ENCODE results near the gene PTK7. TPM values are rescaled to one million over a fixed set of nuclear protein-coding genes. Genes with fewer than 3 reads are reported as not detected.

PTK7 gene
- total RNA-seq, 1 experiment from 2014 or later = 105 TPM

DNA sequence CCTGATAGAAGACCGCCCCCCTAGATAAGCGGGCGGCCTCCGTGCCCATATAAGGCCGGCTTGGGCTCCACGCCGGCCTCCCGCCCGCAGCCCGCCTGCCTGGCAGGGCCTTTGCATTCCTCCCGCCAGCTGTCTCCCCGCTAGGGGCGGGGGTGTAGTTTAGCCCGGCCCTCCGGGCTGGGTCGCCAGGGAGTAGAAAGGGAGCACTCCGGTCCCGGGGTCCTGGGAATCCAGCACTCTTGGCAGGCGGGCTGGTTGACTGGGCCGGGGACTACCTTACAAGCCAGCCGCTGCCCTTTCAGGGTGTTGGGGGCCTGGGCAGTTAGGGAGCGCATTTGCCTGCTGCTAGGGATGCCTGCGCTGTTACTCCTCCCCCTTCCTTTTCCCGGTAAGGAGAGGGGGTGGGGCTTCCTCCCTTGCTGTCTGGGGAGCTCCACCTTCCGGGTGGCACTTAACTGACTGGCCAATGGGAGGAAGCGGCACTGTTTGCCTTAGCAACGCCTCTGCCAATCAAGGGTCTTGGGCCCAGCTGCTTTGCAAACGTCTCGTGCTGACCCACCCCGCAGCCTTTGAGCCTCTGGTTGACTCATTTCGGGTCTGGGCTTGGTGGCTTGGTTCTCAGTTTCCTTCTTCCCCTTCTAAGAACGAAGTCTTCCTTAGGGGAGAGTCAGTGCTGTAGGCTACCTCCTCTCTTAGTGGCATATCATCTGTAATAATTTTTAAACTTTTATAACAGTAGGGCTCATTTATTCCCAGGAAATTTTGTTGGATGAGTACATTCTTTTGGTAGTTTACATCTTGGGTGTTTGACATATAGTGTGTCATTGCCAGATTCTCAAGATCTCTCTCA, 98.4 kb downstream of the PTK7 start:
- H3K36me3 ChIP-seq (ENCODE audit: control insufficient read depth in 1 of 2, insufficient read depth in 2 of 2, low read length in 2 of 2) = peaks cover 19 to 34% of the 10 kb centered on the region in 2 experiments
- BruUV-seq (replicated peaks) = no TSS peak
- RAD21 ChIA-PET (ENCODE audit: low non-redundant PET in 1 of 2, low total read pairs in 2 of 2, uncharacterized antibody in 2 of 2, unreplicated experiment in 2 of 2) = no interaction called here

DNA sequence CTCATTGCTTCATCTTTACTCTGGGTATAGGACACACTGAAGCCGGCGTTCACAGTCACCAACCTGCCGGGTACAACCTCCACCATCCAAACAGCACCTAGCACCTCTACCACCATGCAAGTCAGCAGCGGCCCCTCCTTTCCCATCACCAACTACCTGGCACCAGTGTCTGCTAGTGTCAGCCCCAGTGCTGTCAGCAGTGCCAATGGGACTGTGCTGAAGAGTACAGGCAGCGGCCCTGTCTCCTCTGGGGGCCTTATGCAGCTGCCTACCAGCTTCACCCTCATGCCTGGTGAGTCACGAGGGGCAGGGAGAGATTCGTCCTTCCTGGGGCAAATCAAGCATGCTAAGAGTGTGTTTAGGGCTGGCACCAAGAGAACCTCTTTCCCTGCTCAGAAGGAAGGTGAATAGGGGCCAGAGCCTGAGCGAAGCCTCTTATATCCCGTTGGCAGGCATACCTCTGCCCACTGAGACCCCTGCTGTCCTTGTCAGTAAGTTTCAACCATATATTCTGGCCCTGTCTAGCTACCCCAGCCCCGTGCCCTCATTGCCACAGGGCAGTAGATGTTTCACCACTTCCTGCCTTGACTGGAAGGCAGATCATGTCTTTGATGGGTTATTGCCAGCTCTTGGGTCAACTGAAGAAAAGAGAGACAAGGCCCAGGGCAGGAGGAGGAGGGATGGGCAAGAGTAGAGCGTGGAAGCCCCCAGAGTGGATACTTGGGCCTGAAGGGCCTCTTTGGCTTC, 99.7 kb downstream of the PTK7 start:
- ATAC-seq (no peak), DNase-seq (ENCODE audit: low read depth, low spot score) (no peak)
- TF ChIP-seq CBX3 (IDR thresholded peaks at IDR 0.05; ENCODE audit: low read depth) = no peak
- no peak for TF ChIP-seq CEBPB (IDR thresholded peaks at IDR 0.05; ENCODE audit: low read depth)
- no peak for TF ChIP-seq ZNF274 (IDR thresholded peaks at IDR 0.05; ENCODE audit: low read depth, low read length)
- TF ChIP-seq JUND (IDR thresholded peaks at IDR 0.05) = no peak
- no peak for TF ChIP-seq EGR1 (IDR thresholded peaks at IDR 0.05; ENCODE audit: low read depth)
- TF ChIP-seq FOSL1 (IDR thresholded peaks at IDR 0.05; ENCODE audit: low read depth) = no peak
- TF ChIP-seq ELF1 (IDR thresholded peaks at IDR 0.05; ENCODE audit: borderline replicate concordance, low read depth) = no peak
- TF ChIP-seq, protein P1, sequence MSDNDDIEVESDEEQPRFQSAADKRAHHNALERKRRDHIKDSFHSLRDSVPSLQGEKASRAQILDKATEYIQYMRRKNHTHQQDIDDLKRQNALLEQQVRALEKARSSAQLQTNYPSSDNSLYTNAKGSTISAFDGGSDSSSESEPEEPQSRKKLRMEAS (IDR thresholded peaks at IDR 0.05) = no peak
- TF ChIP-seq, protein P2, sequence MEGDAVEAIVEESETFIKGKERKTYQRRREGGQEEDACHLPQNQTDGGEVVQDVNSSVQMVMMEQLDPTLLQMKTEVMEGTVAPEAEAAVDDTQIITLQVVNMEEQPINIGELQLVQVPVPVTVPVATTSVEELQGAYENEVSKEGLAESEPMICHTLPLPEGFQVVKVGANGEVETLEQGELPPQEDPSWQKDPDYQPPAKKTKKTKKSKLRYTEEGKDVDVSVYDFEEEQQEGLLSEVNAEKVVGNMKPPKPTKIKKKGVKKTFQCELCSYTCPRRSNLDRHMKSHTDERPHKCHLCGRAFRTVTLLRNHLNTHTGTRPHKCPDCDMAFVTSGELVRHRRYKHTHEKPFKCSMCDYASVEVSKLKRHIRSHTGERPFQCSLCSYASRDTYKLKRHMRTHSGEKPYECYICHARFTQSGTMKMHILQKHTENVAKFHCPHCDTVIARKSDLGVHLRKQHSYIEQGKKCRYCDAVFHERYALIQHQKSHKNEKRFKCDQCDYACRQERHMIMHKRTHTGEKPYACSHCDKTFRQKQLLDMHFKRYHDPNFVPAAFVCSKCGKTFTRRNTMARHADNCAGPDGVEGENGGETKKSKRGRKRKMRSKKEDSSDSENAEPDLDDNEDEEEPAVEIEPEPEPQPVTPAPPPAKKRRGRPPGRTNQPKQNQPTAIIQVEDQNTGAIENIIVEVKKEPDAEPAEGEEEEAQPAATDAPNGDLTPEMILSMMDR (IDR thresholded peaks at IDR 0.05 in 2 of 3, conservative IDR thresholded peaks at IDR 0.05 in 1 of 3; ENCODE audit: borderline replicate concordance in 1 of 3, insufficient read depth in 1 of 3, low read depth in 2 of 3, low read length in 2 of 3) = no peak
- TF ChIP-seq RAD21 (IDR thresholded peaks at IDR 0.05; ENCODE audit: low read depth) = no peak
- Histone ChIP-seq H3K27me3 (ENCODE audit: insufficient read depth, low read length) (no peaks in the 10 kb centered on the region), H3K79me2 (ENCODE audit: insufficient read depth, low read length) (peaks cover 42% of the 10 kb centered on the region), H3K36me3 (ENCODE audit: control insufficient read depth in 1 of 2, insufficient read depth in 2 of 2, low read length in 2 of 2) (peaks cover 19 to 35% of the 10 kb centered on the region in 2 experiments), H3K4me3 (replicated peaks in 1 of 2; ENCODE audit: low read depth in 1 of 2, low read length in 2 of 2) (no peak overlapping the region), H4K20me1 (ENCODE audit: insufficient read depth) (no peaks in the 10 kb centered on the region), H3K9me3 (ENCODE audit: control insufficient read depth in 1 of 2, insufficient read depth in 1 of 2, low read depth in 1 of 2, low read length in 2 of 2) (no peaks in the 10 kb centered on the region), H3K4me1 (ENCODE audit: control insufficient read depth in 1 of 2, insufficient read depth in 2 of 2, low read length in 2 of 2) (peaks cover 22 to 38% of the 10 kb centered on the region in 2 experiments), H3K4me2 (ENCODE audit: low read length) (no peak overlapping the region), H3K27ac (ENCODE audit: low read depth, low read length) (no peak overlapping the region), H3K9me2 (ENCODE audit: insufficient read depth) (no peaks in the 10 kb centered on the region), H2AFZ (ENCODE audit: low read depth, low read length, poor library complexity, severe bottlenecking) (no peak overlapping the region), H3K9ac (ENCODE audit: low read length) (no peak overlapping the region)
- ChIA-PET CTCF (no interaction called here), RAD21 (ENCODE audit: low non-redundant PET in 1 of 2, low total read pairs in 2 of 2, uncharacterized antibody in 2 of 2, unreplicated experiment in 2 of 2) (no interaction called here), POLR2A (no interaction called here)
- BruUV-seq (replicated peaks) = no TSS peak
- intact Hi-C loops (cut with micrococcal nuclease) = no loop called here

More for the DNA sequence above, 98.4 kb downstream of the PTK7 start:
- intact Hi-C loops (cut with micrococcal nuclease) = loop anchor here (5.0 kb wide), 2 partner anchors 117 to 343 kb away; partner anchors contain the start of genes KLC4, MRPL2, POLR1C and YIPF3
- ChIA-PET CTCF (interaction anchor here (0.9 to 1.4 kb wide), 5 partner anchors 31 to 322 kb away, joined by 3 to 4 read pairs (median 4); partner anchors contain the start of genes DNPH1 and ZNF318), POLR2A (interaction anchor here (0.5 to 1.1 kb wide), 4 partner anchors 57 to 196 kb away, joined by 3 to 4 read pairs (median 3); partner anchors contain the start of genes CUL7, PEX6 and PPP2R5D)
- peak overlapping the region; percentile 37 to 48 for H3K4me3 ChIP-seq (replicated peaks in 1 of 2; ENCODE audit: low read depth in 1 of 2, low read length in 2 of 2)
- ATAC-seq (peak; percentile 75), DNase-seq (ENCODE audit: low read depth, low spot score) (peak; percentile 94)
- H3K27me3 ChIP-seq (ENCODE audit: insufficient read depth, low read length) = no peaks in the 10 kb centered on the region
- peak overlapping the region; percentile 87 for H3K9ac ChIP-seq (ENCODE audit: low read length)
- H2AFZ ChIP-seq (ENCODE audit: low read depth, low read length, poor library complexity, severe bottlenecking) = no peak overlapping the region
- peak overlapping the region; percentile 81 for H3K4me2 ChIP-seq (ENCODE audit: low read length)
- peak; percentile 27 for TF ChIP-seq TCF7L2 (IDR thresholded peaks at IDR 0.05; ENCODE audit: borderline replicate concordance, extremely low read depth, insufficient read depth, insufficient read length)
- TF ChIP-seq, protein P3, sequence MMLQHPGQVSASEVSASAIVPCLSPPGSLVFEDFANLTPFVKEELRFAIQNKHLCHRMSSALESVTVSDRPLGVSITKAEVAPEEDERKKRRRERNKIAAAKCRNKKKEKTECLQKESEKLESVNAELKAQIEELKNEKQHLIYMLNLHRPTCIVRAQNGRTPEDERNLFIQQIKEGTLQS (IDR thresholded peaks at IDR 0.05) = no peak
- peak overlapping the region; percentile 52 for H3K27ac ChIP-seq (ENCODE audit: low read depth, low read length)
- H3K9me2 ChIP-seq (ENCODE audit: insufficient read depth) = no peaks in the 10 kb centered on the region
- H3K79me2 ChIP-seq (ENCODE audit: insufficient read depth, low read length) = peaks cover 42% of the 10 kb centered on the region
- H3K9me3 ChIP-seq (ENCODE audit: control insufficient read depth in 1 of 2, insufficient read depth in 1 of 2, low read depth in 1 of 2, low read length in 2 of 2) = no peaks in the 10 kb centered on the region
- no peaks in the 10 kb centered on the region for H4K20me1 ChIP-seq (ENCODE audit: insufficient read depth)
- H3K4me1 ChIP-seq (ENCODE audit: control insufficient read depth in 1 of 2, insufficient read depth in 2 of 2, low read length in 2 of 2) = peaks cover 28 to 37% of the 10 kb centered on the region in 2 experiments
